Activated CD4-positive, alpha-beta T cell treated with anti-CD3 and anti-CD28 coated beads, Interleukin-2, amount 50 U/mL, for 24 hours (primary cell): ENCODE measurements around the gene HS6ST1.
"Not testable (repeated sequence)": the region's sequence is repeated elsewhere in the genome, so short reads cannot be mapped to it uniquely, and the experiment has no call there.

ENCODE experiments used
- DNase-seq, 2 donors: peaks; one replicate each; pipeline ENCODE4 v3.0.0-alpha.2; 2020; ENCODE audit warnings: low read depth in 1 of 2, low spot score in 1 of 2

Gene HS6ST1

DNA sequence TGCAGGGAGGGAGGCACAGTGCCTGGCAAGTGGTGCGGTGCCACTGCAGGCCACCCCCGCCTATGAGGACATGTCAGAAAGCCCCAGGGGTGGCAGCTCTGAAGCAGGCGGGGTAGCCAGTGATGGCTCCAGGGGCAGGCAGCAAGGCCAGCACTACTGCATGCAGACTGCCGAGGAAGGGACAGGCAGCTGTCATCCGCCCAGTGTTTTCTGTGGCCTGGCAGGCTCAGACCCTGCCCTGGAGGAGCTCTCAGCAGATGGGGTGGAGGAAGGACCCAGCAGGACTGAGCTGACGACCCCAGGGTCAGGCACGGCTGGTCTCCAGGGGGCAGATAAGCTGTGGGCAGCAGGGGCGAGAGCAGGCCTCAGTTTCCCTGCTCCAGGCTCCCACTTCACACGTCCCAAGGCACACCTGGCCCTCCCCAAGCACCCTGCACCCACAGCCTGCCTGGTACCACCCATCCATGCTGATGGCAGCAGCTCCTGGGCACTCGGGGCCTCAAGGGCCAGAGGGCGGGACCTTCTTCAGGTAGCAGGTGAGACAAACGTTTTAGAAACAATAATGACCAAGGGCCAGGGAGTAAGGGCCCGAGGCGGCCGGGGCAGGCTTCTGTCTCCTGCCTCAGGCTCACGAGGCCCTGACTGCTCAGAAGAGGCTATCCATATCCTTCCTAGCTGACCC, 48.5 kb downstream of the HS6ST1 start:
- DNase-seq = no peak

DNA sequence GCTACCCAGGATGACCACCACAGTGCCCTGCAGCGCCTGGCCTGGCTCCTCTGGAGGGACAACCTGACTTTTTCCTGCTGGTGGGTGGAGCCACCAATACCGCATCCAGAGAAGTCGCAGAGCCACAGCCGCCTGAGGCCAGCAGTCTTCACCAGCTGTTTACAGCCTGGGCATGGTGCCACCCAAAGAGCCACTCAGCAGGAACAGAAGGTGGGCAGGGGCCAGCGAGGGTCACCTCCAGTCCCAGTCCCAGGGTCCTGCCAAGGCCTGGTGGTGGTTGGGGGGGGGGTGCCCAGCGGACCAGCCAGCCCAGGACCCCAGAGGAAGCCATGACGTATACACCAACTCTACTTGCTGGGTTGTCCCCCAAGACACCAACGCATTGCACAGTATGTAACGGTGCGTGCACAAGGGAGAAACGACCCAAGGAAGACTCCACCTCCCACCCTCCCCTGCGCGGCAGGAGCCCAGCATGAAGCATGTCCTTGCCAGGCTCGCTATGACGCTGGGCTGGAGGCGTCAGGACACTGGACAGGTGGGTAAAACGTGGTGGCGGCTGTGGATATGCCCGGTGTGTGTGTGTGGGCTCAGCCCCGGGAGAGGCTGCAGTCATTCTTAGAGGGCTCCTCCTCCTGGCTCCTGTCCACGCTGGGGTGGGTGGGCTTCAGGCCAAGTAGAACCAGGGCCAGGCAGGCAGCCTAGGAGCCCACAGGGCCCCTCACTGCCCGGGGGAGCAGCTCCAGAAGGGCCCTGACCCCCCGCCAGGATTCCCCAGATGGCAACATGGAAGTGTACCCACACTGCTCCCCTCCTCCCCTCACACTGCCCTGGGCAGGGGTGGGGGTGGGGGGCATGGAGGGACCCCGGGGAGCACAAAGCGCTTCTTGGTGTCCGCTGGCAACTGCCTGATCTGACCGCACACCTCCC, 49.3 kb downstream of the HS6ST1 start:
- DNase-seq = no peak

GRCh38 chr2:128268611-128269010, 50.1 kb downstream of the HS6ST1 start:
- DNase-seq = not testable (repeated sequence)

GRCh38 chr2:128268145-128268544, 50.5 kb downstream of the HS6ST1 start:
- DNase-seq = not testable (repeated sequence)

- DNase-seq = not testable (repeated sequence)
These were observed 51.0 kb downstream of the HS6ST1 start for GRCh38 chr2:128267649-128268048.

DNA sequence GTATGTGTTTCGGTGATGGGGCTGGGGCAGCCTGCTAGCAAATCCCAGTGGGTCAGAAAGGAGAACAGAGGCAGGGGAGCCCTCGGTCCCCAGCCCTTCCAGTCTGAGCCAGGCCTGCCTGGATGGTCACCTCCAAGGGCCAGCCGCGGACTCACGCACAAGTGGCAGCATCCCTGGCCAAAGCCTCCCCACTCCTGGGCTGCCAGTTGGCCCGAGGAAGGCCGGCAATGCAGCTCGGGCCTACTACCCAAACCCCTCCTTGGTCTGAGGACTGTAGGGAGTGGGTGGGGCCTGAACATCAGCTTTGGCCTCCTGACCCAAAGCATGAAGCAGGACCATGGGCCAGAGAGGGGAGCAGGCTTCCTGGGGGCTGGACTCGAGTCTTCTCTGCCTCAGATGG, 51.5 kb downstream of the HS6ST1 start:
- DNase-seq = not testable (repeated sequence)

DNA sequence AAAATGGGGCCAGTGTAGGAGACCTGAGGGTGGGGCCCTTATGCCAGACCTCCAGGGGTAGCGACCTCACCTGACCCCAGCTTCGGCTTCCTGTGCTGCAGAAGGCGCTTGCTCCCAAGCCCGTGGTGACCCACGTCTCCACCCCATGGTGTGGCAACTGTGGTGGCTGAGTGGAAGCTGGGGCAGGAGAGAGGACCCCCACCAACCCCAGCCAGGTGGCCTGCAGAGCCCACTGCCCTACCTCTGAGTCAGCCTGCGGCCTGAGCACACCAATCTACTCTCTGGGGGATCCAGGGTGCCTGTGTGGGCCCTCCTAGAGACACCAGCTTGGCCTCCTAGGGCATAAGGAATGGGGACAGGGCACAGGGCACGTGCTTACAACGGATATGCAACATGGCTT, 52.2 kb downstream of the HS6ST1 start:
- not testable (repeated sequence) for DNase-seq

GRCh38 chr2:128265608-128265993, 53.1 kb downstream of the HS6ST1 start:
- DNase-seq = not testable (repeated sequence)

- no peak for DNase-seq
These were observed 53.6 kb downstream of the HS6ST1 start for GRCh38 chr2:128264881-128265607.

DNA sequence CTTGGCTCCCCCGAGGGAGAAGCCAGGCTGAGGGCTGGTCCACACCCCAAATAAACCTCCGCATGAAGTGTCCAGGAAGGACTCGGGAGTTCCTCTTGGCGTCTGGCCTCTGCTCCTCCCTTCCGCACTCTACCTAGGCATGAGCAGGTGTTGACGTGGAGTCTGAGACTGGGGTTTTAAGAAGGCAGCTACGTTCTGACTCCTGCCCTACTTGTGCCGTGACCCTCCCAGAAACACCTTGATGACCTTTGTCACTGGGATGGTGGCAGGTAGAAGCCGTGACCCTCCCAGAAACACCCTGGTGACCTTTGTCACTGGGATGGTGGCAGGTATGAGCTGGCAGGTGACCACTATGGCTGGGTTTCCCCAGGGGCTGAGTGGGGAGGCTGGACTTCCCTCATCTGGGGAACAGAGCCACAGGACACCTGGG, 54.8 kb downstream of the HS6ST1 start:
- no peak for DNase-seq

DNA sequence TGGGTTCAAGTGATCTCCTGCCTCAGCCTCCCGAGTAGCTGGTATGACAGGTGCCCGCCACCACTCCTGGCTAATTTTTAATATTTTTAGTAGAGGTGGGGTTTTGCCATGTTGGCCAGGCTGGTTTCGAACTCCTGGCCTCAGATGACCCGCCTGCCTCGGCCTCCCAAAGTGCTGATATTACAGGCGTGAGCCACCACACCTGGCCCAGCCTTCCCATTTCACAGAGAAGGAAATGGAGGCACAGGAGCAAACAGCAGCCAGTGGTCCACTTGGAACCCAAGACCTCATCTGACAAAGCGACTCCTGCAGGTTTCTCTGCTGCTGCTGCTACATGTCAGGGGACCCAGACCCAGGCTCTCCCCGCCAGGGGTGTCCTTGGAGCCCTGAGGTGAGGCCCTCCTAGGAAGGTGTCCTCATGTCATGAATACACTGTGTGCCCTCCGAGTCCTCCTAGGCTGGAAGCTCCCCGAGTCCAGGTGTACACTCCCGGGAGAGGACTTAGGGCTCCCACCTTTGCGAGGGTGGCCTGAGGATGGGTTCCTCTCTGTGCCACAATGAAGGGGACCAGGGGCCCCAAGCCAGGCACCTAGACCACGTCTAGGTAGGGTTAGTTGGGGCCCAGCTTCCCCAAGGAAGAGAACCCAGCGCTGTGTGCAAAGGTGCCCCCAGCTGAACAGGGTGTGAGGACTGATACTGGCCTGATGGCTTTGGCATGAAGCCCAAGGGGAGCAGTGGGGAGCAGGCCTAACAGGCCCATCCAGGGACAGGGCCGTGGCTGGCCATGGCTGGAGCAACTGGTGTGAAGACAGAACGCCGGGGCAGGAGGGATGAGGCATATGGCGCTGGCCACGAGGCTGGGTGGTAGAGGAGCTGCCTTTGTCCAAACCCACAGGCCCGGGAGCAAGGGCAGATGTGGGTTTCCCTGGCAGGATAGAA, 56.1 kb downstream of the HS6ST1 start:
- DNase-seq = no peak

DNA sequence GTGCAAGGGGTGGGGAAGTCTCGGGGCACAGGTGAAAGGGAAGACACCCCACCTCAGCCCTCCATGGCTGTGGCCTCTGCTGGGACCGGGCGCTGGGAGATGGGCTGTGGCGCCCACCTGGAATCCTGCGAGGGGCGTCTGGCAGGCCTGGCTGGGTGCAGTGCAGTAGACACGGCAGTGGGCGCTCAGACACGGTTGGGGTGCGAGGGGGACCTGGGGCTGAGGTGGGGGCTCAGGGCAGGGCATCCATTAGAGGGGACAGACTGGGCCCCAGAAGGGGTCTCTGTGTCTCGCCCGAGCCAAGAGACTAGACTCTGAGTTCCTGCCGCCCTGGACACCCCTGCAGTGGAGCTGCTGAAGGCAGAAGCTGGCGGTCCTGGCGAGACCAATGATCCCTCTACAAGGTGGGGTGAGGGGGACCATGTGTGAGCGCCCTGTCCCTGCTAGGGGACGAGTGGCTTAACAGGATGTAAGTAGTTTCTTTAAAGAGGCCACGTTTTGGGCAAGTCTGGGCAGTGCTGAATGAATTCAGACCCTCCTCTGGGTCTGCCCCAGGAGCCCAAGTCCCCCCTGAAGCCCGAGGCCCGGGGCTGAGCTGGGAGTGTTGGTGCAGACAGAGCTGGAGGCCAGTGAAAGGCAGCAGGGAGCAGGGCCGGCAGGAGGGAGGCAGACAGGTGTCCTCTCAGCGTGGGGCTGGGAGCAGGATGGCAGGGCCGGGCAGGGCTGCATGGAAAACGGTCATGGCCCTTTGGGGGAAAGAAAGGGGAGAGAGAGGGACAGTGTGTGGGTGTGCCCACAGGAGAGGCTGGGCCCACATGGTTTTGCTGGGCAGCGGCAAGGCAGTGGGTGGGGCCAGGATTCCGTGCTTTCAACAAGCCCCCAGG, 57.2 kb downstream of the HS6ST1 start:
- DNase-seq = no peak

DNA sequence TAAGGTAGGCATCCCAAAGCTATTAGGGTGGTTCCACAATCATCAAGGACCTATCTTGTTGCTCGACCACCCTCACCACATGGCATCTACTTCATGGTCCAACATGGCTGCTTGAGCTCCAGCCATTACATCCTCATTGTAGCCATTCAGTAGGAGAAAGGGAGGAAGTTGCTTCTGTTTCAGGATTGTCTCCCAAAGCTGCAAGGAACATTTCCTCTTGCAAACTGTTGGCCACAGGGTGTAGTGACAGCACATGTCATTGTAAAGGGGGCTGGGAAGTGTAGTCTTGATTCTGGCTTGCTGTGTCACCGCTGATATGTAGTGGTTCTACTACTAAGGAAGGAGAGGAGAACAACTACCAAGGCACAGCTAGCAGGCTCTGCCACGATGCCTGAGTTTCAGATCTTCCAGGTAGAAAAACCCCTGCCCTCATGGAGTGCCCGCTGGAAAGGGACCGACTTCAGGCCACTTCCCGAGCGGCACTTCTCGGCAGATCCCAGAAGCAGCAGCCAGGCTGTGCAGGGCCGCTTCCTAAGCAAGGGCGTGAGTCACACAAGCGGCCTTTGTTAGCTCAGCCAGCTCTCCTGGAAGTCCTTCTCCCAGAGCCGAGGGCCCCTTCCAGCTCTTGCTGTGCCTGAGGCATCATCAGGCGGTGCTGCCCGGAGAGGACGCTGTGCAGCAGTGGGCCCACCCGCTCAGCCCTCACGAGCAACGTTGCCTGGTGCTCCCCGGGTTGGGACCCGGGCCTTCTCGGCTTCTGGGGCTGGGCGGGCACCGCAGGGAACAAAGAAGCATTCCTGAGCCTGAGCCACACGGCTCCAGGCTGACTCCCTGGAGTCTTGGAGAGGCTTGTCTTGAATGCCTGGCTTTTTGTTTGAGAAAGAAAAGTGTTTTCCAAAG, 58.2 kb downstream of the HS6ST1 start:
- no peak for DNase-seq

DNA sequence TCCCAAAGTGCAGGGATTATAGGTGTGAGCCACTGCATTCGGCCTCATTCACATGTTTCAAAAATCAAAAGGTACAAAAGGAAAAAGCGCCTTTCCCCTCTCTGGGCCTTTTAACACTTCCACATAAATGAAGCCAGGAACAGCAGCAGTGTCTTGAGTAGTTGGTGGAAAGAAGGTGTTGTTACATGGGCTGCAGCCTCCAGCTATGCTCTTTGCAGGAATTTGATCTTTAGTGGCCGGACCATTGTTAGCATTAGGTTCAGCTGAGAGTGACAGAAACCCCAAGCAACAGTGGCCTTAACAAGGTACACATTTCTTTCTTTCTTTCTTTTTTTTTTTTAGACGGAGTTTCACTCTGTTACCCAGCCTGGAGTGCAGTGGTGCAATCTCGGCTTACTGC, 59.1 kb downstream of the HS6ST1 start:
- no peak for DNase-seq

- no peak for DNase-seq
These were observed 60.5 kb downstream of the HS6ST1 start for GRCh38 chr2:128258218-128258617.

DNA sequence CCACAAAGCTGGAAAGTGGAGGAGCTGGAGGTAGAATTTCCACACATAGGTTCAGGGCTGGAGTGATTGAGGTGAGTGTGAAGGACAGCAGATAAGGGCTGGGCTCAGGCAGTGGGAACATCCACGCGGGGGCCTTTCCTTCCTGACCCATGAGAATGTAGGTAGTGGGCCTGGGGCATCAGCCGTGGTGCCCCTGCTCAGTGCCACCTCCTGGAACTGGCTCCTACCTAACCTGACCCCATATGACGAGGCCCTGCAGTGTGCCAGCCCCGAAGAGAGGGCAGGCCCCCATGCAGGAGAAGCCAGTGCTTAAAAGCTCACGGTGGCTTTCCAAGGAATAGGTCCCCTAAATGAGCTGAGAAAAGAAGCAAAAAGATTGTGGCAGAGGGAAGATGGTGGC, 66.2 kb downstream of the HS6ST1 start:
- DNase-seq = no peak

- DNase-seq = not testable (repeated sequence)
These were observed 66.6 kb downstream of the HS6ST1 start for GRCh38 chr2:128252086-128252485.

DNA sequence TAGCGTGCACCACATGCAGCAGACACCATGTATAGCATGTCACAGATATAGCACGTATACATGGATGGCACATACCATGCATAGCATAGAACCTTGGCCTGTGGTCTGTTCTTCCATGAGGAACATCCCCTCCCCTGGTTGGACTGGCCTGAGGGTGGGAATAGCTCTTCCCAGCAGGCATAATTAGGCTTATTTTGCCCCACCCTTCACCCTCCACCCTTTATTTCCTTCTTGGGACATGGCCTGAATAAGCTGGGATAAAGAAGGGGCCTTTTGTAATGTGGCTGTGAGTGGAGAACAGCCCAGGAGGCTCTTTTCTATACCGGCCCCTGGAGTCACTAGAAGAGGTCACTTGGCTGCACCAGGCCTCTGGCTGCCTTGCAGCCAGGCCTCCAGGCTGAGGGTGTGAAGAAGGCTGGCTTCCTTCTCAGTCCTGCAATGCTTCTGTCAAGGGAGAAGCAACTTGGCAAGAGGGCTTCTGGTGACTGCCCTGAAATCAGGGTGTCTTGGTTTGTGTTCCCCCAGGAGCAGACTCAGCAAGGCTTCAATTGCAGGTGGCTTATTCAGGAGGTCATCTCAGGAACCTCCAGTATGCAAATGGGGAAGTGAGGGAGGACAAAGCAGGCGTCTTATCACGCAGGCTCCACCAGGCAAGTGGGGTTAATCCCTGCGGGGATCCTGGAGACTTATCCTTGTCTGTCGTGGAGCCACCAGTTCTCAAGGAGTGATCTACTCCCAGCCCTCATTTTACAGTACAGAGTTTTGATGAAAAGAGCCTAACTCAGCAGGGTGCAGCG, 68.2 kb downstream of the HS6ST1 start:
- DNase-seq = no peak
